ENCODE data around the gene PRRT1. TPM values are rescaled to one million over a fixed set of nuclear protein-coding genes. Genes with fewer than 3 reads are reported as not detected.
"Not testable (repeated sequence)": the region's sequence is repeated elsewhere in the genome, so short reads cannot be mapped to it uniquely, and the experiment has no call there.

The PRRT1 gene
- total RNA-seq, 1 donor = under 0.01 TPM

- peak; percentile 79 for DNase-seq (ENCODE audit: insufficient read length, low spot score, missing footprints)
- no peak for TF ChIP-seq CTCF (IDR thresholded peaks at IDR 0.05; ENCODE audit: extremely low read depth, low read depth, low read length)
- H2AFZ ChIP-seq (ENCODE audit: low read length) = no peak overlapping the region
Observed at GRCh38 chr6:32189742-32190053, 38.0 kb upstream of the PRRT1 start.

GRCh38 chr6:32189069-32189741 is 37.5 kb upstream of the PRRT1 start:
- peak; percentile 71 for DNase-seq (ENCODE audit: insufficient read length, low spot score, missing footprints)
- Histone ChIP-seq H3K79me2 (ENCODE audit: insufficient read depth, low read length) (peaks cover 21% of the 10 kb centered on the region), H3K4me3 (ENCODE audit: insufficient read depth, low read length) (peak overlapping the region; percentile 80), H2AFZ (ENCODE audit: low read length) (no peak overlapping the region), H4K20me1 (ENCODE audit: insufficient read depth, low read length) (no peaks in the 10 kb centered on the region), H3K27me3 (ENCODE audit: insufficient read depth, low read length) (no peaks in the 10 kb centered on the region), H3K4me1 (ENCODE audit: insufficient read depth, low read length) (peaks cover 11% of the 10 kb centered on the region), H3K36me3 (ENCODE audit: insufficient read depth, low read length) (peaks cover 23% of the 10 kb centered on the region), H3K4me2 (ENCODE audit: insufficient read depth, low read length) (peak overlapping the region; percentile 78), H3K27ac (ENCODE audit: low read depth, low read length) (peak overlapping the region; percentile 47), H3K9me3 (ENCODE audit: low read depth, low read length) (no peaks in the 10 kb centered on the region)
- TF ChIP-seq CTCF (IDR thresholded peaks at IDR 0.05; ENCODE audit: extremely low read depth, low read depth, low read length) = no peak

More at GRCh38 chr6:32189742-32190053, 38.0 kb upstream of the PRRT1 start:
- peak overlapping the region; percentile 78 for H3K4me2 ChIP-seq (ENCODE audit: insufficient read depth, low read length)
- H3K9me3 ChIP-seq (ENCODE audit: low read depth, low read length) = no peaks in the 10 kb centered on the region
- H3K27me3 ChIP-seq (ENCODE audit: insufficient read depth, low read length) = no peaks in the 10 kb centered on the region
- H3K4me3 ChIP-seq (ENCODE audit: insufficient read depth, low read length) = peak overlapping the region; percentile 80
- peaks cover 12% of the 10 kb centered on the region for H3K4me1 ChIP-seq (ENCODE audit: insufficient read depth, low read length)
- no peaks in the 10 kb centered on the region for H4K20me1 ChIP-seq (ENCODE audit: insufficient read depth, low read length)
- peak overlapping the region; percentile 47 for H3K27ac ChIP-seq (ENCODE audit: low read depth, low read length)
- peaks cover 23% of the 10 kb centered on the region for H3K36me3 ChIP-seq (ENCODE audit: insufficient read depth, low read length)
- peaks cover 21% of the 10 kb centered on the region for H3K79me2 ChIP-seq (ENCODE audit: insufficient read depth, low read length)

GRCh38 chr6:32188381-32189068 is 36.8 kb upstream of the PRRT1 start:
- Histone ChIP-seq H3K79me2 (ENCODE audit: insufficient read depth, low read length) (peaks cover 21% of the 10 kb centered on the region), H3K27ac (ENCODE audit: low read depth, low read length) (peak overlapping the region; percentile 47), H3K4me1 (ENCODE audit: insufficient read depth, low read length) (peaks cover 11% of the 10 kb centered on the region), H3K4me2 (ENCODE audit: insufficient read depth, low read length) (peak overlapping the region; percentile 78), H4K20me1 (ENCODE audit: insufficient read depth, low read length) (no peaks in the 10 kb centered on the region), H3K27me3 (ENCODE audit: insufficient read depth, low read length) (no peaks in the 10 kb centered on the region), H3K9me3 (ENCODE audit: low read depth, low read length) (no peaks in the 10 kb centered on the region), H3K36me3 (ENCODE audit: insufficient read depth, low read length) (peaks cover 30% of the 10 kb centered on the region), H2AFZ (ENCODE audit: low read length) (no peak overlapping the region), H3K4me3 (ENCODE audit: insufficient read depth, low read length) (peak overlapping the region; percentile 80)
- TF ChIP-seq CTCF (IDR thresholded peaks at IDR 0.05; ENCODE audit: extremely low read depth, low read depth, low read length) = no peak
- DNase-seq (ENCODE audit: insufficient read length, low spot score, missing footprints) = peak; percentile 66

GRCh38 chr6:32187725-32188380 is 36.1 kb upstream of the PRRT1 start:
- H3K9me3 ChIP-seq (ENCODE audit: low read depth, low read length); H2AFZ ChIP-seq (ENCODE audit: low read length); H3K27ac ChIP-seq (ENCODE audit: low read depth, low read length); H4K20me1 ChIP-seq (ENCODE audit: insufficient read depth, low read length); H3K27me3 ChIP-seq (ENCODE audit: insufficient read depth, low read length): not testable (repeated sequence)
- Histone ChIP-seq H3K4me3 (ENCODE audit: insufficient read depth, low read length) (peak overlapping the region; percentile 80), H3K79me2 (ENCODE audit: insufficient read depth, low read length) (peaks cover 21% of the 10 kb centered on the region), H3K36me3 (ENCODE audit: insufficient read depth, low read length) (peaks cover 34% of the 10 kb centered on the region), H3K4me1 (ENCODE audit: insufficient read depth, low read length) (peaks cover 10% of the 10 kb centered on the region), H3K4me2 (ENCODE audit: insufficient read depth, low read length) (peak overlapping the region; percentile 78)
- peak; percentile 62 for DNase-seq (ENCODE audit: insufficient read length, low spot score, missing footprints)
